AG09319 (cell line): ENCODE measurements around the gene SORBS2.

Source experiments
- DNase-seq: peaks from one replicate; pipeline ENCODE4 v3.0.0-alpha.2; 2010; ENCODE audit warnings: low read depth; ENCODE audit errors: extremely low read depth
- CTCF ChIP-seq: IDR thresholded peaks from 2 replicates; pipeline ENCODE4 v1.5.1; 2011; ENCODE audit warnings: low read depth, mild to moderate bottlenecking, inconsistent platforms, low read length, moderate library complexity

Gene SORBS2

GRCh38 chr4:185576962-185577950 lies 234.7 kb downstream of the SORBS2 start:
- no peak for TF ChIP-seq CTCF
- DNase-seq = no peak

GRCh38 chr4:185576314-185576961 lies 235.6 kb downstream of the SORBS2 start:
- no peak for DNase-seq
- no peak for TF ChIP-seq CTCF

- DNase-seq = no peak
Observed at GRCh38 chr4:185573651-185574199, 238.3 kb downstream of the SORBS2 start.

GRCh38 chr4:185570727-185571126 lies 241.3 kb downstream of the SORBS2 start:
- DNase-seq = no peak
- TF ChIP-seq CTCF = no peak

More at GRCh38 chr4:185573651-185574199, 238.3 kb downstream of the SORBS2 start:
- TF ChIP-seq CTCF = no peak

GRCh38 chr4:185567381-185568376 lies 244.3 kb downstream of the SORBS2 start:
- no peak for DNase-seq
- no peak for TF ChIP-seq CTCF

- no peak for TF ChIP-seq CTCF
- no peak for DNase-seq
Observed at GRCh38 chr4:185566972-185567371, 245.0 kb downstream of the SORBS2 start.
